GM19452 (cell line): Measurements from ENCODE around the gene CYBA.
"Not testable (repeated sequence)": the region's sequence is repeated elsewhere in the genome, so short reads cannot be mapped to it uniquely, and the experiment has no call there.

Experiments used
- ATAC-seq: cut with Tn5 transposase; IDR thresholded peaks from one replicate; pipeline ENCODE4 v1.9.1; 2021; ENCODE audit not compliant: unreplicated experiment

Gene CYBA

DNA sequence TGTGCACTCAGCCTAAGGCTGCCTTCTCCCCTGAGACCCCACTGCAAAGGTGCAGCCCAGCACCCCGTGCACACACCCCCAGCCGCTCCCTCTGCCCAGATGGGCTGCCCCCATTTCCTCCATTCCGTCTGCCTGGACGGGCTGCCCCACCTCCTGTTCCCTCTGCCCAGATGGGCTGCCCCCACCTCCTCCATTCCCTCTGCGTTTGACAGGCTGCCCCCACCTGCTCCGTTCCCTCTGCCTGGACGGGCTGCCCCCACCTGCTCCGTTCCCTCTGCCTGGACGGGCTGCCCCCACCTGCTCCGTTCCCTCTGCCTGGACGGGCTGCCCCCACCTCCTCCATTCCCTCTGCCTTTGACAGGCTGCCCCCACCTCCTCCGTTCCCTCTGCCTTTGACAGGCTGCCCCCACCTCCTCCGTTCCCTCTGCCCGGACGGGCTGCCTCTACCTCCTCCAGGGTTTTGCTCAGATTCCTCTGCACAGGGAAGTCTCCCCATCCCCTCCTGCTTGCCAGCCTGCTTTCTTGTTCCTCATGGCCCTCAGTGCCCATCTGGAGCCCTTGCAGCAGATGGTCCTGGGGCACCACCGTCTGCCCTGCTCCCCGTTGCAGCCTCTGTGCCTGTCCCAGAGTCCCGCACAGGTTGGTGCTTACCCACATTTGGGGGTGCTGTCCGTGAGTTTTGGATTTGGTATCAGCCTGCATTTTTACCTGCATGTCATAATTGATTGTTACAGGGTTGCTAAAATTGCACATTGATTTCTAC, 35.9 kb downstream of the CYBA start:
- ATAC-seq: no peak

- no peak for ATAC-seq
These were observed 36.7 kb downstream of the CYBA start for GRCh38 chr16:88613911-88614817.

DNA sequence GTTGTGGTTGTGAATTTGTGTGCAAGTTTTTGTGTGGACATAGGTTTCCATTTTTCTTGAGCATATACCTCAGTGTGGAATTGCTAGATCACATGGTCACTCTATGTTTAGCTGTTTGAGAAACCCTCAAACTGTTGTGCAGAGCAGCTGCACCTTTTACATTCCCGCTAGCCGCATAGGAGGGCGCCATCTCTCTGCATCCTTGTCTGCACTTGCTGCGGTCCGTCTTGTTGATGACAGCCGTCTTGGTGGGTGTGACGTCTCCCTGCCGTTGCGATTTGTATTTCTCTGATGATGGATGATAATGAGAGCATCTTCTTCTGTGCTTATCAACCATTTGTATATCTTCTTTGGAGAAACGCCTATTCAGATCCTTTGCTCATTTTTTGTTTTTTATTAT, 37.6 kb downstream of the CYBA start:
- ATAC-seq: no peak

DNA sequence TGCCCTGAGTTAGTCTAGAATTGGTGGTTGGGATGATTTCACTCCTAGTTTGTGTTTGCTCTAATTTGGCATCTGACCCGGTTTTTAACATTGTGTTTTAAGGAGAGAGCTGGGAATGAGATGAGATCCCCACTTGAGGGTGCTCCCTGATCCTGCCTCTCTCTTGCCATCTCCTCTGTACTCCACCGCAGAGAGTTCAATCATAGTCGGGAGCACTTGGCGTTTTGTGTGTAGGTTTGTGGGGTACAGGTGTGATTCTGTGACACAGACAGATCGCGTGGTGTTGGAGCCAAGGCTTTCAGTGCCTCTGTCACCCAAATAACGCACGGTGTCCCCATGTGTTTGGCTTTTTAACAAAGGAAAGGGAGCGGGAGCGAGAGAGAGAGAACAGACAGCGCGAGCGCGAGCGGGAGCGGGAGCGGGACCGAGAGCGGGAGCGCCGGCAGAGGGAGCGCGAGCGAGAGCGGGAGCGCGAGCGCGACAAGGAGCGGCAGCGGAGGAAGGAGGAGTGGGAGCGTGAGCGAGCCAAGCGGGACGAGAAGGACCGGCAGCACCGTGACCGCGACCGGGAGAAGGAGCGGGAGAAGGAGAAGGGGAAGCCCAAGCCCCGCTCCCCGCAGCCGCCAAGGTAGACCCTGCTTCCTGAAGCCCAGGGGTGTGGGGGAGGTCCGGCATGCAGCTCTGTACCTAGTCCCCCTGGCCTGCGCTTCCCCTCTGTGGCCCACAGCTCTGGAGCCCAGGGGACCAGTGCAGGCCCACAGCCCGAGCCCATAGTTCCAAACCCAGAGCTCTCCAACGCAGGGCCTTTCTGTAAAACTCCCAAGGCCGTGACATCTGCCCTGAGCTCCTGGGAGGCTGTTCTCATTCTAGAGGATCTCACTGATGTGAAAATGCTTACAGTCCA, 39.7 kb downstream of the CYBA start:
- ATAC-seq: no peak

GRCh38 chr16:88610080-88610479, 40.8 kb downstream of the CYBA start:
- ATAC-seq: no peak

DNA sequence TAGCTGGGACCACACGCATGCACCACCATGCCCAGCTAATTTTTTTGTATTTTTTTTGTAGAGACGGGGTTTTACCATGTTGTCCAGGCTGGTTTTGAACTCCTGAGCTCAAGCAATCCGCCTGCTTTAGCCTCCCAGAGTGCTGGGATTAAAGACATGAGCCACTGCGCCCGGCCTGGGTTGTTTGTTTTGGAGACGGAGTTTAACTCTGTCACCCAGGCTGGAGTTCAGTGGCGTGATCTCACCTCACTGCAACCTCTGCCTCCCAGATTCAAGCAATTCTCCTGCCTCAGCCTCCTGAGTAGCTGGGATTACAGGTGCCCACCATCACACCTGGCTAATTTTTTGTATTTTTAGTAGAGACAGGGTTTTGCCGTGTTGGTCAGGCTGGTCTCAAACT, 41.4 kb downstream of the CYBA start:
- ATAC-seq: not testable (repeated sequence)

- no peak for ATAC-seq
These were observed 42.8 kb downstream of the CYBA start for GRCh38 chr16:88608076-88608475.

DNA sequence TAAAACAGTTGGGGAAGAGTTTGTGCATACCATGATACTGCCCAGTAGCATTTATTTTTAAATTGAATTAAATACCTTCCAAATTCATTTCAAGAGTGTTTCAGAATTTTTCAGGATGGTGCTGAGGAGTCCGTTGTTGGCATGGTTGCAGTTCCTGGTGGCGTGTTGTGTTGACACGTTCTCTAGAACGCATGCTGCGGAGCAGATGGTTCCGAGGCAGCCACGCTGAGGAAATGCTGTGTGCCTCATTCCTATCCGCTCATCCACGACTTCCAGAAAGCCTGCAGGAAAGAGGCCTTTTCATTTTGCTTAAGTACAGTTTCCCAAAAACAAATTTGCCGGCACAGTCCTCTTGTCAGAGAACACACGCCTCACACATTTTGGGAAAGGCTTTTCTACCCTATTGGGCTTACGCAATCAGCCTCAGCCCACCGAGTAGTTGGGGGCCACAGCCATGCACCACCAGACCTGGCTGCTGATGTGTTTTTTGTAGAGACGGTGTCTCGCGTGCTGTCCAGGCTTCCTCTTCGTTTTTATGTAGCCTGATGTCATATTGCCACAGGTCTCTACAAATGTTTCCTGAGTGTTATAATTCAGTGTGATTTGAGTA, 44.6 kb downstream of the CYBA start:
- ATAC-seq: no peak

- ATAC-seq: no peak
These were observed 45.4 kb downstream of the CYBA start for GRCh38 chr16:88605186-88606147.

- ATAC-seq: no peak
These were observed 48.8 kb downstream of the CYBA start for GRCh38 chr16:88602091-88602490.

DNA sequence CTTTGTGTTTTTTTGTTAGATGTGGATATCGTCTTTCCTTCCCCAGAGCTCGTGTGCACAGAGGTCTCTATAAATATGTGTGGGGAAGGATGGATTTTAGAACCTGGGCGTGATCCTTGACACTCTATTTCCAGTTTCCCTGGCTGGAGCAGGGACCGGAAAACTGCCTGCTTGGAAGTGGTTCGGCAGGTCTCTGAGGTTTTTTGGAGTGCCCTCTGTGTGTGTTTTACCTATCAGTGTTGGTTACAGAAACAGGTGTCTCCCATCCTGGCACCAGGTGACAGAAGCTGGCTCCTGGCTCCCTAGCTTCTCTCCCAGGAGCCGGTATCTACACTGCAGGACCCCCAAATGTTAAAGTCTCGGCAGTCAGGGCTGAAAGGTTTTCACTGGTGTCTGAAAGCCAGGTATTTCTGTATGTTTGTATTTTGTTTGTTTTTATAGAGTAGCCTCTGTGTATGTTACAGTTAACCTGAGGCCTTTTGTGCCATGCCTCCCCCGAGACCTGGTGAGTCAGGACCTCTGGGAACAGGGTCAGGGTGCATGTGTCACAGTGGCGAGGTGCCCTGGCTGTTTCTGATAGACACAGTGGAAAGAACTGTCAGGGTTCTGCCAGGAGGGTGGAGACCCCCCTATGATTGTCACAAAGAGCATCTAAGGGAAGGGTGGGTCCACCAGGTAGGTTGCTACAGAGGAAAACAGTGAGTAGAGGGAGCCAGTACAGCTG, 49.4 kb downstream of the CYBA start:
- no peak for ATAC-seq

DNA sequence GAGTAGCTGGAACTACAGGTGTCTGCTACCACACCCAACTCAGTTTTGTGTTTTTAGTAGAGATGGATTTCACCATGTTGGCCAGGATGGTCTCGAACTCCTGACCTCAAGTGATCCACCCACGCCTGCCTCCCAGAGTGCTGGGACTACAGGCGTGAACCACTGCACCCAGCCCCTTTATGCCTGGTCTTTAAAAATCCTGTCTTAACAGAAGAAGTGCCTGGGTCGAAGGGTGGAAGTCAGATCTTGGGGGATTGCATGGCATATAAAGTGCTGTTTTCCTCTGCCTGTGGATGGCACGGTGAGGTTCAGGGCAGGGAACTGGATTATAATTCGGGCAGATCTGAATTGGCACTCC, 50.3 kb downstream of the CYBA start:
- no peak for ATAC-seq

DNA sequence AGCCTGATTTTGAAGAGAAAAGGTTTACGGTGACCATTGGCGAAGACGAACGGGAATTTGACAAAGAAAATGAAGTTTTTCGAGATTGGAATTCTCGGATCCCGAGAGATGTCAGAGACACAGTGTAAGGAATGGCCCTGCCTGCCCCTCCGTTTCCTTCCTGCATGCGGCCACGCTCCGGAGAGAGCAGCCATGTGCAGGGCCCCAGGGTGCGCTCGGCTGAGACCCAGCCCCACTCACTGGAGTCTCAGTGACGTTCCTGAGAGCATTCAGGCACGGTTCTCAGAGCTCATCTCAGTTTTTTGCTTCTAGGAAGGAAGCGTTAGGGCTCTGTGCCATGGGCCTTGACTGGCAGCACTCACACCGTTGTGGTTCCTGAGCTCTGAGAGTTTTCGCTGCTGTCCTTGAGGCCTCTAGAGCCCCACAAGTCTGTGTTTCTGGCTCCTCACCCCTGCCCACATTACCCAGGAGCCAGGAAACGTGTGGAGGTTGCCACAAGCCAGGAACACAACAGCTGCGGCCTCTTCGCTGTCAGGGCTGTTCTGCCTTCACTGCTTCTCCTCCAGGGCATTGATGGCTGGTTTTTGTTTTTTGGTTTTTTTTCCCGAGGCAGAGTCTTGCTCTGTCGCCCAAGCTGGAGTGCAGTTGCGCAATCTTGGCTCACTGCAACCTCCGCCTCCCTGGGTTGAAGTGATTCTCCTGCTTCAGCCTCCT, 50.9 kb downstream of the CYBA start:
- no peak for ATAC-seq

DNA sequence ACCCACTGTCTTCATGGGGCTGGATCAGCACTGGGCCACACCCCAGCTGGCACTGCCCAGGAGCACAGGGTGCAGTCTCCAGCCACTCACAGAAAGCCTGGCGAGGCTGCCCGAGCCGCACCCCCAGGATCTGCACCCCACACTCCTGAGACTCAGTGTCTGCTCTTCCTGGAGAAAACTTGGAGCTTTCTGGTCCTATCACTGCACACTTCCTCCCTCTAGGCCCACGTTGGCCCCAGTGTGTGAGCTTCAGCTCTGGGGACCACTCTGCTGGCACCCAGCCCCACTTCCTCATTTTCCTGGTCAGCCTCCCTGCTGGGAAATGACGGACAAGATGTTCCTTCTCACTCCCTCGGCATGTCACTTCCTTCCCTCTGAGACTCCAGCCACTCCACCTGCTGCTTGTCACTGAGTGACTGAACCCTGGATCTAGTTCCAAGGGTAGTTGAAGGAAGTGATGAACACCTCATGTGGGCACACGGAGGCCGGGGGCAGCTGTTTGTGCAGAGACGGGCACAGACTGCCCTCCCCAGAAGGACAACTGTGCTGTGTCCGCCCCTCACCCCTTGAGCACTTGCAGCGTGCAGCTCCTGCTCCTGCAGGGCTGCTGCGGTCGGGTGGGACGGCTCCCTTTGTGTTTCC, 51.6 kb downstream of the CYBA start:
- no peak for ATAC-seq

DNA sequence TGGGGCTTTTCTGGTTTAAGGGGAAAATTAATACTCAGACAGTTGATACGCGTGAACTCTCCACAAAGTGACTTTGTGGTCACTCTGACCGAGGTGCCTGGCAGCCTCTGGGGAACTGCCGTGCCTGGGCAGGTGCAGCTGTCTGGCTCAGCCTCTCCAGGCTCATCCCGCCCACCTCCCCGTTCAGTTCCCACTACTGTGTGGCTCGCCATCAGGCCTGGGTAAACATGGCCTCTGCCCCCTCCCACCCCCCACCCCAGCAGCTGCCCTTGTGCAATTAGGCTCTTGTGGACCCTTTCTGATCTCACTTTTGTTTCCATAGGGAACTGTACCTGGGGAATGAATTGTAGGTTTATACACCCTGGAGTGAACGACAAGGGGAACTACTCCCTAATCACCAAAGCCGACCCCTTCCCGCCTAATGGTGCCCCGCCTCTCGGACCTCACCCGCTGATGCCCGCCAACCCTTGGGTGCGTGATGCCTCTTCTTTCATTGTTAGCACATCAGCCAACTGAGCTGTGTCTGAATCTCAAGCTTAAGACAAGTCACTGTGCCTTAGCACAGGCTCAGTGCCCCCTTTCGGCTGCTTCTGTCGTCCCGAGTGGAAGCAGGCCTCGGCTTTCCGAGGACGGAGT, 52.9 kb downstream of the CYBA start:
- ATAC-seq: no peak

GRCh38 chr16:88596483-88596882, 54.4 kb downstream of the CYBA start:
- no peak for ATAC-seq

DNA sequence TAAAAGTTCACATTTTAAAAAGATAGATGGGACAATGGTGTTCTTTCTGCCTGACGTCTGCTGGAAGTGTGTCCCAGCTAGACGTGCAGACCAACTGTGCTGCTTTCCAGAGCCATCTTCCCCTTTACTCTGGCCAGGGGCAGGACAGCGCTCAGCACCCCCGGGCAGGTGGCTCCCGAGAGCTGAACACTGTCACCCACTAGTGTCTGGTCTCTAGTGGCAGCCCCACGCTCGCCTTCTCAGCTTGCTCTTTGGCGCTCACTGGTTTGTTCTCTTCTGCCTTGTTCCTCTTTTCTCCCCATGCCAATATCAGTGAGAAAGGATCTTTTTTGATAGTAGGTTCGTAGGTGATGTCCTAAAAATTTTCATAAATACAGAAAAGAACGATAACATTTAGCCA, 54.9 kb downstream of the CYBA start:
- ATAC-seq: no peak
